Retina (tissue), 1 donor: ENCODE measurements around the gene C12orf76.

ENCODE experiments used
- DNase-seq: peaks from one replicate; pipeline ENCODE4 v3.0.0-alpha.2; 2016

C12orf76 gene

GRCh38 chr12:109994401-109995175, 53.7 kb downstream of the C12orf76 start:
- no peak for DNase-seq

GRCh38 chr12:109993091-109993490, 55.2 kb downstream of the C12orf76 start:
- no peak for DNase-seq

- no peak for DNase-seq
These were observed 56.7 kb downstream of the C12orf76 start for GRCh38 chr12:109991586-109991985.
